Erythroblast (primary cell): ENCODE data around the gene UCN2.
"Not testable (repeated sequence)": the region's sequence is repeated elsewhere in the genome, so short reads cannot be mapped to it uniquely, and the experiment has no call there.

ENCODE experiments used
- DNase-seq, 2 experiments: peaks; one replicate each; lab custom pipeline; 2025; lab: John Stamatoyannopoulos, UW
- GATA1 ChIP-seq: IDR thresholded peaks from 2 replicates; pipeline ENCODE4 v1.6.1; 2011; ENCODE audit warnings: low read depth, mild to moderate bottlenecking, control low read depth, low read length, moderate library complexity
- POLR2A ChIP-seq: IDR thresholded peaks from 2 replicates; pipeline ENCODE4 v1.6.1; 2011; ENCODE audit warnings: mild to moderate bottlenecking, low read length

Gene UCN2

DNA sequence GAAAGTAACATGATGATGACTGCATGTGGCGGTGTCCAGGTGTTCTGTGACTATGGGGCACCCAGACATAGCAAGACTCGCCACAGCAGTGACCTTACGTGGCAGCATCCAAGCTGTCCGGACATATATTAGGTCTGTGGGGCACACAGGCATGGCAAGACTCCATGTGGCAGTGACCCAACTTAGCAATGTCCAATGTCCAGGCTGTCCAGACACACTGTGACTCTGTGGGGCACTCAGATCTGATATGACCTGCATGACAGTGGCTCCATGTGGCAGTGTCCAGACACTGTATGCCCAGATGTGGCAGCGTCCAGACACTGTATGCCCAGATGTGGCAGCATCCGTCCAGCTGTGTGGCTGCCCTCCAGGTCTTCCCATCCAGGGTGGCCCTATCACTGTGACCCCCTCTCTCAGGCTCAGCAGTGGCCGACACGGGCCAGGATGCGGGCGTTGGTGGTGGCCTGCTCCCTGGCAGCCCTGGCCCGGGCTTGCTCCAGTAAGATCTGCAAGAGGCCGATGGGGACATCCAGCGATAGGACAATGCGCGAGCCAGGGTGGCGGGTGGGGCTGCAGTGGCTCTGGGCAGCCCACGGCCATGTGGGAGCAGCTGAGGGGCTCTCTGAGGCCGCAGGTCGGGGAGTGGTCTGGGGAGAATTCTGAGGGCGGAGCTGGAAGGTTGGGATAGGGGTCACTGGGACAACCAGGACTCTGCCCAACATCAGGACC lies 1.1 kb downstream of the UCN2 start:
- no peak for DNase-seq
- TF ChIP-seq POLR2A: no peak
- no peak for TF ChIP-seq GATA1

DNA sequence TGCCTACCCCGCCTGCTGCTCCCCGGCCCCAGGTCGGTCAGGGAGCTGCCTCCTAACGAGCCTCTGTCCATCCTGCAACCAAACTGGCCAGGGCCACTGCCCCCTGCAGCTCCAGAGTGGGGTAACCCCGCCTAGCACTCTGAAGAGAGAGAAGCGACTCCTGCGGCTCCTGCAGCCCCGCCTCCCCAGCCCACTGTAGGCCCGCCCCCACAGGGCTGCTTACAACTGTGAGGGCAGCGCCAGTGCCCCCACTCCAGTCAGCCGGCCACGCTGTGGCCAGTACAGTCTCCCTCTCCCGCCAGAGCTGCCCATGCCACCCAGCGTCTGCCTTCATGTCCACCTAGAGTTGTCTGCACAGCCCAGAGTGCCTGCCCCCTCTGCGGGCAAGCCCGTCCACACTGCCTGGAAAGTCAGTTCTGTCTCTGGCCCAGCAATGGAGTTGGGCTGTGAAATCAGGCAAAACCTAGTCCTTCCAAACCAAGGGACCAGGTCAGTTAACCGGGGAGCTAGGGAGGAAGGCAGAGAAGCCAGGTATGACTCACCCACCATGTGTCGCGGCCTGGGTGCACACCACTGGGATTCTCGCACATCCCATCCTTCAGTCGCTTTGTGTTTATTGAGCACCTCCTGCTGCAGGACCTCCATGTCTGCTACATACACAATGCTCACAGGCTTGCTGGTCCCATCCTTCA lies 2.4 kb downstream of the UCN2 start:
- DNase-seq: peak; percentile 47 to 68
- no peak for TF ChIP-seq GATA1
- TF ChIP-seq POLR2A: no peak

- no peak for DNase-seq
- TF ChIP-seq GATA1: no peak
- no peak for TF ChIP-seq POLR2A
Measured at GRCh38 chr3:48560648-48561018, 2.9 kb downstream of the UCN2 start.

DNA sequence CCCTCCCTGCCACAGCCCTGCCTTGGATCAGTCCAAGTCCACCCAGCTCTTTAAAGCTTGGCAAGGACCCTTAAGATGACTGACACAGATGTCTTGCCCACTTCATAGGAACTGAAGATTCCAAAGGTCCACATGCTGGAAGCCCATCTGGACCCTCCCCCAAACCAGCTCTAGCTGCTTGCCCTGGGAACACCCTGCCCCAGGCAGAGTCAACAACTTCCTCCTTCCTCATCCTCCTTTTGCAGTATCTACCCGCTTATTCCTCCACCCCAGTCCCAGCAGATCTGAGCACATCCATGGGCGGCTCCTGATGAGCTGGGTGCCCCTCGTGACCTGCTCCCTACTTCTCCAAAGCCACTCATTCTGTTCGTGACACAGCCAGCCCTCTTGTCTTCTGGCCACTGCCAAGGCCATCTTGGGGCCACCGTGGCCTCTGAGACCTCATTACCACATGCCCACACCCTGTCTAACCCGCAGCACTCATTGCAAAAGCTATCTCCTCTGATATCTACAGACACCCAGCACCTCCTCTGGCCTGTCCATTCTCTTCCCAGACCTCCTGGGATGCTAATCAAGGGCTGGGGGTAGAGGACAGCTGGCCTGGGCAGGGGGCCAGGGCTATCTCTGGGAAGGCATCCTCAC lies 5.0 kb downstream of the UCN2 start:
- peak in 1 of 2 experiments; percentile 38 for DNase-seq
- TF ChIP-seq POLR2A: no peak
- no peak for TF ChIP-seq GATA1

- TF ChIP-seq POLR2A: peak; percentile 31
- no peak for TF ChIP-seq GATA1
- DNase-seq: peak; percentile 100
Measured at GRCh38 chr3:48556796-48557626, 6.6 kb downstream of the UCN2 start, which contains the start of gene PFKFB4. Gene PFKFB4 (minus strand): TSS chr3:48556803. CDS start chr3:48556777, 26 bp downstream.

DNA sequence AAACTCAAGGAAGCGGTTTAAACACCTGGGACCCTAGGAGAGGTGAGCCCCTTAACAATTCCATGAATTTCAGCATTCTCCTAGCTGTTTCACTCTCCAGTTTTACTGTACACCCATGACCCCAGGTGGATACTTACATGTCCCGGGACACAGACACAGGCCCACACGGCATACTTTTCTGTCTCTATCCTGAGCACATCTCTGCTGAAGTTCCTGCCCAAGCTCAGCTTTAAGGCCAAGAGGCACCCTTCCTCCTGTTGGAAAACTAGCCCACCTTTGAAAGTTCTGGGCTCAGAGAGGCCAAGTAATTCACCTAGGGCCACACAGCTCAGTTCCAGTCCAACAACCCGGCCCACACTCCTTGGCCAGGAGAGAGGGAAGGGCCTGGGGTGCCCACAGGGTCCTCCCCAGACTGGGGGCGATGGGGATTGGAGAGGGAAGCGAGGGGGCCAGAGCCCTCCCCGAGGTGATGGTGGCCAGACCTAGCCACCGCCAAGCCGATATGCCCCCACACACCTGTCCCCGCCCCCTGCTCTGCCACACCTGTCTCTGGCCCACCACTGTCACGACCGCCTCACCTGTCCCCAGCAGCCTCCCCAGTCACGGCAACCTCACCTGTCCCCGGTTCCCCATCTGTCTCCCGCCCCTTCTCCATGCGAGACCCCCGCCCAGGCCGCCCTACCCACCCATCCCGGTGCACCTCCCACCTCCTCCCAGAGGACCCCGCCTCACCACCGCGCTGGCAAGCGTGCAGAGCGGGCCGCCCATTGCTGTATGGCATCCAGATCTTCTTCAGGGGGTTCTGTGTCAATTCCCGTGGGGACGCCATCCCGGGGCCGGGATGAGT lies 7.4 kb downstream of the UCN2 start:
- peak in 1 of 2 experiments; percentile 57 for DNase-seq
- no peak for TF ChIP-seq POLR2A
- no peak for TF ChIP-seq GATA1

GRCh38 chr3:48555231-48555948 lies 8.2 kb downstream of the UCN2 start:
- peak; percentile 80 to 92 for DNase-seq
- peak; percentile 27 for TF ChIP-seq POLR2A
- no peak for TF ChIP-seq GATA1

- TF ChIP-seq GATA1 (no peak), POLR2A (no peak)
- no peak for DNase-seq
Measured at GRCh38 chr3:48553886-48554845, 9.4 kb downstream of the UCN2 start.

DNA sequence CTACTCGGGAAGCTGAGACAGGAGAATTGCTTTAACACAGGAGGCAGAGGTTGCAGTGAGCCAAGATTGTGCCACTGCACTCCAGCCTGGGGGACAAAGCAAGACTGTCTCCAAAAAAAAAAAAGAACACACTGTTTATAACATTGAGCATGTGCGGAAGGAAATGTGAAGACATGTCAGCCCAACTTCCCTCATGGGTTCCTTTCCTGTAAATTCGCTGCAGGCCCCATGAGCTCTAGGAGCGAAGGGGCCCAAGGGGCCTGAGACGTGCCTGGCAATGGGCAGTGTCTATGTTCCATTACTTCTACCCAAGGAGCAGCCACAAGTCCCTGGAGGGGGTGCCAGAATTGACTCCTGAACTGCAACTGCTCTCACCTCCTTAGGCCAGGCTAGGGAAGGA lies 10.2 kb downstream of the UCN2 start:
- TF ChIP-seq GATA1 (no peak), POLR2A (no peak)
- DNase-seq: no peak

GRCh38 chr3:48552111-48552951 lies 11.2 kb downstream of the UCN2 start:
- no peak for TF ChIP-seq GATA1
- TF ChIP-seq POLR2A: no peak
- DNase-seq: no peak

DNA sequence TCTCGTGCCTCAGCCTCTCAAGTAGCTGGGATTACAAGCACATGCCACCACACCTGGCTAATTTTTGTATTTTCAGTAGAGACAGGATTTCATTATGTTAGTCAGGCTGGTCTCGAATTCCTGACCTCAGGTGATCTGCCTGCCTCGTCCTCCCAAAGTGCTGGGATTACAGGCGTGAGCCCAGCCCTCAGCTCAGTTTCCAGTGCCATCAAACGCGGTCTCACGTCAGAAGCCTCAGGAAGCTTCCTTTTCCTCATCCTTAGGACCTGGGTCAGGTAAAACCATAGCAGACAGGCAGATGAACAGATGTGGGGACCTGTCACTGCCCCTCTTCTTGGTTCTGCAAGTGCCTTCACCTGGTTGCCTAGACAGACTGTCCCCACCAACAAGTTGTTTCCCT lies 11.9 kb downstream of the UCN2 start:
- DNase-seq: not testable (repeated sequence)
